ENCODE results near the gene PATE1. TPM values are rescaled to one million over a fixed set of nuclear protein-coding genes. Genes with fewer than 3 reads are reported as not detected.

Gene PATE1
- total RNA-seq, 1 experiment from 2014 or later: not detected

- TF ChIP-seq, protein P1, sequence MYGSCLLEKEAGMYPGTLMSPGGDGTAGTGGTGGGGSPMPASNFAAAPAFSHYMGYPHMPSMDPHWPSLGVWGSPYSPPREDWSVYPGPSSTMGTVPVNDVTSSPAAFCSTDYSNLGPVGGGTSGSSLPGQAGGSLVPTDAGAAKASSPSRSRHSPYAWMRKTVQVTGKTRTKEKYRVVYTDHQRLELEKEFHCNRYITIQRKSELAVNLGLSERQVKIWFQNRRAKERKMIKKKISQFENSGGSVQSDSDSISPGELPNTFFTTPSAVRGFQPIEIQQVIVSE (CRISPR knock-in tag; IDR thresholded peaks at IDR 0.05; ENCODE audit: borderline replicate concordance): no peak
- TF ChIP-seq, protein P2, sequence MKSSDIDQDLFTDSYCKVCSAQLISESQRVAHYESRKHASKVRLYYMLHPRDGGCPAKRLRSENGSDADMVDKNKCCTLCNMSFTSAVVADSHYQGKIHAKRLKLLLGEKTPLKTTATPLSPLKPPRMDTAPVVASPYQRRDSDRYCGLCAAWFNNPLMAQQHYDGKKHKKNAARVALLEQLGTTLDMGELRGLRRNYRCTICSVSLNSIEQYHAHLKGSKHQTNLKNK (CRISPR knock-in tag; IDR thresholded peaks at IDR 0.05): no peak
- TF ChIP-seq ZNF317 (CRISPR knock-in tag; IDR thresholded peaks at IDR 0.05; ENCODE audit: borderline replicate concordance, low read depth) (no peak), CTCF (IDR thresholded peaks at IDR 0.05) (no peak), ZNF416 (CRISPR knock-in tag; IDR thresholded peaks at IDR 0.05) (no peak), GRHL2 (CRISPR knock-in tag; IDR thresholded peaks at IDR 0.05; ENCODE audit: insufficient replicate concordance, severe bottlenecking) (no peak), ATF6 (CRISPR knock-in tag; IDR thresholded peaks at IDR 0.05) (no peak), PRRX2 (CRISPR knock-in tag; IDR thresholded peaks at IDR 0.05) (no peak)
- TF ChIP-seq, protein P3, sequence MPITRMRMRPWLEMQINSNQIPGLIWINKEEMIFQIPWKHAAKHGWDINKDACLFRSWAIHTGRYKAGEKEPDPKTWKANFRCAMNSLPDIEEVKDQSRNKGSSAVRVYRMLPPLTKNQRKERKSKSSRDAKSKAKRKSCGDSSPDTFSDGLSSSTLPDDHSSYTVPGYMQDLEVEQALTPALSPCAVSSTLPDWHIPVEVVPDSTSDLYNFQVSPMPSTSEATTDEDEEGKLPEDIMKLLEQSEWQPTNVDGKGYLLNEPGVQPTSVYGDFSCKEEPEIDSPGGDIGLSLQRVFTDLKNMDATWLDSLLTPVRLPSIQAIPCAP (CRISPR knock-in tag; IDR thresholded peaks at IDR 0.05): no peak
These were observed 51.6 kb downstream of the PATE1 start (continued) for GRCh38 chr11:125797641-125798040.

Other genes starting within 250 kb of the PATE1 start
- 120 to 130 TPM (median 126 TPM) in 3 replicates for gene EI24, start 176.8 kb upstream of the PATE1 start, total RNA-seq (2021)
- gene STT3A, start 153.4 kb upstream of the PATE1 start, total RNA-seq (2021): 139 to 146 TPM (median 144 TPM) in 3 replicates
- gene CHEK1, start 121.1 kb upstream of the PATE1 start, total RNA-seq (2021): 99.9 to 111 TPM (median 101 TPM) in 3 replicates
- not detected in 3 replicates for gene ACRV1, start 65.4 kb upstream of the PATE1 start, total RNA-seq (2021)
- not detected in 3 replicates for gene PATE2, start 32.5 kb downstream of the PATE1 start, total RNA-seq (2021)
- gene PATE3, start 41.8 kb downstream of the PATE1 start, total RNA-seq (2021): not detected in 3 replicates
- not detected in 3 replicates for gene PATE4, start 87.0 kb downstream of the PATE1 start, total RNA-seq (2021)
- 8.0 to 8.1 TPM (median 8.1 TPM) in 3 replicates for gene HYLS1, start 141.4 kb downstream of the PATE1 start, total RNA-seq (2021)
- 16.3 to 18.8 TPM (median 18.6 TPM) in 3 replicates for gene PUS3, start 156.9 kb downstream of the PATE1 start, total RNA-seq (2021)
- gene DDX25, start 158.2 kb downstream of the PATE1 start, total RNA-seq (2021): 17.5 to 20.5 TPM (median 20.4 TPM) in 3 replicates
- not detected in 3 replicates for gene VSIG10L2, start 199.8 kb downstream of the PATE1 start, total RNA-seq (2021)